ENCODE results near the gene DCLRE1A.

- TF ChIP-seq REST (IDR thresholded peaks at IDR 0.05; ENCODE audit: insufficient replicate concordance, low read depth), result no peak
- TF ChIP-seq POLR2AphosphoS5 (IDR thresholded peaks at IDR 0.05; ENCODE audit: low read depth), result no peak
- no peak for TF ChIP-seq CTCF (IDR thresholded peaks at IDR 0.05; ENCODE audit: insufficient read depth, low read length)
- TF ChIP-seq SPI1 (IDR thresholded peaks at IDR 0.05; ENCODE audit: borderline replicate concordance, low read depth), result no peak
- no peak for TF ChIP-seq GABPA (IDR thresholded peaks at IDR 0.05; ENCODE audit: low read depth)
Observed at GRCh38 chr10:113819989-113820388, 33.9 kb downstream of the DCLRE1A start.
